Stimulated activated CD4-positive, alpha-beta T cell treated with anti-CD3 and anti-CD28 coated beads, Interleukin-15, amount 100 ng/mL, for 48 hours (primary cell): ENCODE measurements around the gene SYT1.

Experiments used
- DNase-seq, 2 donors: peaks; one replicate each; pipeline ENCODE4 v3.0.0-alpha.2; 2020; ENCODE audit warnings: low read depth in 2 of 2

SYT1 gene

GRCh38 chr12:79294590-79294989 is 430.0 kb downstream of the SYT1 start:
- DNase-seq, result no peak

GRCh38 chr12:79295572-79295971 is 431.0 kb downstream of the SYT1 start:
- DNase-seq, result no peak

GRCh38 chr12:79296133-79296532 is 431.6 kb downstream of the SYT1 start:
- no peak for DNase-seq

GRCh38 chr12:79296871-79297270 is 432.3 kb downstream of the SYT1 start:
- no peak for DNase-seq

GRCh38 chr12:79298506-79298905 is 433.9 kb downstream of the SYT1 start:
- DNase-seq, result no peak

GRCh38 chr12:79299447-79300198 is 435.0 kb downstream of the SYT1 start:
- DNase-seq, result no peak

GRCh38 chr12:79300199-79300568 is 435.6 kb downstream of the SYT1 start:
- DNase-seq, result no peak

GRCh38 chr12:79301181-79301580 is 436.6 kb downstream of the SYT1 start:
- no peak for DNase-seq

GRCh38 chr12:79302162-79302814 is 437.7 kb downstream of the SYT1 start:
- DNase-seq, result no peak

- DNase-seq, result no peak
Observed at GRCh38 chr12:79307340-79307739, 442.8 kb downstream of the SYT1 start.

- DNase-seq, result no peak
Observed at GRCh38 chr12:79309039-79309438, 444.5 kb downstream of the SYT1 start.

GRCh38 chr12:79317179-79317847 is 452.7 kb downstream of the SYT1 start:
- DNase-seq, result no peak

GRCh38 chr12:79322905-79323304 is 458.3 kb downstream of the SYT1 start:
- no peak for DNase-seq

- no peak for DNase-seq
Observed at GRCh38 chr12:79324571-79324970, 460.0 kb downstream of the SYT1 start.

GRCh38 chr12:79326222-79326621 is 461.6 kb downstream of the SYT1 start:
- DNase-seq, result no peak

- DNase-seq, result no peak
Observed at GRCh38 chr12:79326663-79327062, 462.1 kb downstream of the SYT1 start.

- no peak for DNase-seq
Observed at GRCh38 chr12:79327465-79327864, 462.9 kb downstream of the SYT1 start.

GRCh38 chr12:79329933-79330332 is 465.4 kb downstream of the SYT1 start:
- no peak for DNase-seq

- no peak for DNase-seq
Observed at GRCh38 chr12:79331870-79332269, 467.3 kb downstream of the SYT1 start.

GRCh38 chr12:79333144-79333543 is 468.6 kb downstream of the SYT1 start:
- no peak for DNase-seq

GRCh38 chr12:79337662-79338290 is 473.2 kb downstream of the SYT1 start:
- DNase-seq, result no peak
